H9 (cell line): ENCODE measurements around the gene MACROD1. TPM values are rescaled to one million over a fixed set of nuclear protein-coding genes. Genes with fewer than 3 reads are reported as not detected.

Experiments used
- DNase-seq: peaks from one replicate; pipeline ENCODE4 v3.0.0-alpha.2; 2017
- H2AFZ ChIP-seq: one replicate; pipeline ENCODE4 v1.6.1; 2013; ENCODE audit warnings: mild to moderate bottlenecking, low read length, control low read depth, moderate library complexity
- H2AK5ac ChIP-seq: 2 replicates; pipeline ENCODE4 v1.6.1; 2013; ENCODE audit warnings: low read length, control low read depth, mixed read lengths; ENCODE audit not compliant: insufficient read length
- H2BK120ac ChIP-seq: one replicate; pipeline ENCODE4 v1.6.1; 2013; ENCODE audit warnings: low read depth, mild to moderate bottlenecking, low read length, control low read depth, inconsistent platforms; ENCODE audit not compliant: poor library complexity, severe bottlenecking
- H2BK12ac ChIP-seq: 2 replicates; pipeline ENCODE4 v1.6.1; 2013; ENCODE audit warnings: low read length, control low read depth, mixed read lengths, low read depth; ENCODE audit not compliant: insufficient read length
- H2BK15ac ChIP-seq: 2 replicates; pipeline ENCODE4 v1.6.1; 2013; ENCODE audit warnings: low read depth, low read length, control low read depth
- H2BK20ac ChIP-seq: one replicate; pipeline ENCODE4 v1.6.1; 2013; ENCODE audit warnings: low read depth, mild to moderate bottlenecking, low read length, control low read depth, inconsistent platforms; ENCODE audit not compliant: poor library complexity, severe bottlenecking
- H2BK5ac ChIP-seq: 2 replicates; pipeline ENCODE4 v1.6.1; 2013; ENCODE audit warnings: low read length, control low read depth, mixed read lengths; ENCODE audit not compliant: insufficient read length
- H3K14ac ChIP-seq: 2 replicates; pipeline ENCODE4 v1.6.1; 2013; ENCODE audit warnings: low read length, control low read depth; ENCODE audit not compliant: insufficient read depth
- H3K18ac ChIP-seq: 2 replicates; pipeline ENCODE4 v1.6.1; 2013; ENCODE audit warnings: low read depth, mild to moderate bottlenecking, mixed read lengths, low read length, control low read depth; ENCODE audit not compliant: insufficient read length
- H3K23ac ChIP-seq: 2 replicates; pipeline ENCODE4 v1.6.1; 2013; ENCODE audit warnings: low read length, control low read depth, mixed read lengths, low read depth; ENCODE audit not compliant: insufficient read length
- H3K23me2 ChIP-seq: 2 replicates; pipeline ENCODE4 v1.6.1; 2013; ENCODE audit warnings: low read depth, mild to moderate bottlenecking, mixed read lengths, low read length, control low read depth; ENCODE audit not compliant: insufficient read length, poor library complexity, severe bottlenecking
- H3K27ac ChIP-seq: 2 replicates; pipeline ENCODE4 v1.5.1; 2013; ENCODE audit warnings: low read length, control low read depth, mixed read lengths, low read depth; ENCODE audit not compliant: insufficient read length
- H3K27me3 ChIP-seq: 2 replicates; pipeline ENCODE4 v1.6.1; 2013; ENCODE audit warnings: low read length, control low read depth, inconsistent platforms; ENCODE audit not compliant: insufficient read depth
- H3K4ac ChIP-seq: 2 replicates; pipeline ENCODE4 v1.6.1; 2013; ENCODE audit warnings: low read depth, mild to moderate bottlenecking, control low read depth, inconsistent platforms, low read length, moderate library complexity
- H3K4me1 ChIP-seq: 2 replicates; pipeline ENCODE4 v1.6.1; 2013; ENCODE audit warnings: low read length, control low read depth, inconsistent platforms; ENCODE audit not compliant: insufficient read depth
- H3K4me2 ChIP-seq: 2 replicates; pipeline ENCODE4 v1.6.1; 2013; ENCODE audit warnings: low read length, control low read depth, mixed read lengths; ENCODE audit not compliant: insufficient read length, insufficient read depth
- H3K56ac ChIP-seq: 2 replicates; pipeline ENCODE4 v1.6.1; 2013; ENCODE audit warnings: low read depth, mild to moderate bottlenecking, mixed read lengths, low read length, control low read depth; ENCODE audit not compliant: insufficient read length
- H3K79me1 ChIP-seq: 2 replicates; pipeline ENCODE4 v1.6.1; 2013; ENCODE audit warnings: low read depth, mild to moderate bottlenecking, moderate library complexity, low read length, control low read depth, inconsistent platforms; ENCODE audit not compliant: insufficient read depth, poor library complexity, severe bottlenecking
- H3K79me2 ChIP-seq: 2 replicates; pipeline ENCODE4 v1.6.1; 2013; ENCODE audit warnings: low read length, control low read depth, inconsistent platforms; ENCODE audit not compliant: insufficient read depth
- H3K9ac ChIP-seq: 2 replicates; pipeline ENCODE4 v1.6.1; 2013; ENCODE audit warnings: low read length, control low read depth, mixed read lengths; ENCODE audit not compliant: insufficient read length; ENCODE audit errors: extremely low read depth
- H3K9me3 ChIP-seq: one replicate; pipeline ENCODE4 v1.6.1; 2013; ENCODE audit warnings: low read depth, low read length, inconsistent platforms; ENCODE audit not compliant: control insufficient read depth
- H3T11ph ChIP-seq: one replicate; pipeline ENCODE4 v1.6.1; 2013; ENCODE audit warnings: mild to moderate bottlenecking, low read length, control low read depth, inconsistent platforms
- H4K20me1 ChIP-seq: one replicate; pipeline ENCODE4 v1.6.1; 2013; ENCODE audit not compliant: control insufficient read depth, insufficient read length, insufficient read depth
- H4K5ac ChIP-seq: 2 replicates; pipeline ENCODE4 v1.6.1; 2013; ENCODE audit warnings: low read depth, mild to moderate bottlenecking, mixed read lengths, low read length, control low read depth; ENCODE audit not compliant: insufficient read length
- H4K8ac ChIP-seq: replicated peaks from 2 replicates; pipeline ENCODE4 v1.6.1; 2013; ENCODE audit warnings: low read length, control low read depth, mixed read lengths, low read depth; ENCODE audit not compliant: insufficient read length
- H4K91ac ChIP-seq: 2 replicates; pipeline ENCODE4 v1.6.1; 2013; ENCODE audit warnings: low read depth, mild to moderate bottlenecking, moderate library complexity, mixed read lengths, low read length, control low read depth; ENCODE audit not compliant: insufficient read length
- H3K27ac Mint-ChIP-seq, 3 experiments: 2 replicates in 2 of 3; 3 replicates in 1 of 3; pipeline ENCODE4 v1.8.0; 2020 to 2021; ENCODE audit warnings: mixed read lengths in 3 of 3, mild to moderate bottlenecking in 1 of 3, moderate library complexity in 1 of 3
- H3K27me3 Mint-ChIP-seq: 2 replicates; pipeline ENCODE4 v1.8.0; 2021; ENCODE audit warnings: low read depth, mild to moderate bottlenecking, moderate library complexity, mixed read lengths
- H3K36me3 Mint-ChIP-seq, 3 experiments: 2 replicates in 2 of 3; 3 replicates in 1 of 3; pipeline ENCODE4 v1.8.0; 2020 to 2021; ENCODE audit warnings: low read depth in 3 of 3, mixed read lengths in 3 of 3; ENCODE audit not compliant: insufficient read depth in 1 of 3
- H3K4me1 Mint-ChIP-seq, 2 experiments: 2 replicates each; pipeline ENCODE4 v1.8.0; 2020; ENCODE audit warnings: mixed read lengths in 2 of 2
- H3K4me3 Mint-ChIP-seq, 2 experiments: 2 replicates in 1 of 2; 3 replicates in 1 of 2; pipeline ENCODE4 v1.8.0; 2020 to 2021; ENCODE audit warnings: mild to moderate bottlenecking in 2 of 2, mixed read lengths in 2 of 2, moderate library complexity in 1 of 2
- H3K9me3 Mint-ChIP-seq, 2 experiments: 2 replicates in 1 of 2; 3 replicates in 1 of 2; pipeline ENCODE4 v1.8.0; 2020; ENCODE audit warnings: mild to moderate bottlenecking in 2 of 2, mixed read lengths in 2 of 2, moderate library complexity in 1 of 2
- WGBS: extraction: QIAGEN DNeasy Blood & Tissue Kit; methylation state at CpG from one replicate; pipeline ENCODE4 v1.1.7; 2013; ENCODE audit warnings: missing lambda C conversion rate, low lambda C conversion rate, mixed read lengths; ENCODE audit not compliant: insufficient read length; ENCODE audit errors: extremely low coverage; 5-methylcytosine and 5-hydroxymethylcytosine counted together
- total RNA-seq: library from RNA; stranded (reverse); gene quantifications from 2 replicates; pipeline ENCODE4 v1.2.1, GENCODE V29; 2021
- TF ChIP-seq, protein P1 (sequence below): fragments of 200-600 bp; sonication (generic); conservative IDR thresholded peaks from 3 replicates; pipeline ENCODE4 v1.8.0; 2021; ENCODE audit warnings: antibody characterized with exemption, mild to moderate bottlenecking

Gene MACROD1
- total RNA-seq, 1 experiment from 2014 or later: 21.2 TPM

DNA sequence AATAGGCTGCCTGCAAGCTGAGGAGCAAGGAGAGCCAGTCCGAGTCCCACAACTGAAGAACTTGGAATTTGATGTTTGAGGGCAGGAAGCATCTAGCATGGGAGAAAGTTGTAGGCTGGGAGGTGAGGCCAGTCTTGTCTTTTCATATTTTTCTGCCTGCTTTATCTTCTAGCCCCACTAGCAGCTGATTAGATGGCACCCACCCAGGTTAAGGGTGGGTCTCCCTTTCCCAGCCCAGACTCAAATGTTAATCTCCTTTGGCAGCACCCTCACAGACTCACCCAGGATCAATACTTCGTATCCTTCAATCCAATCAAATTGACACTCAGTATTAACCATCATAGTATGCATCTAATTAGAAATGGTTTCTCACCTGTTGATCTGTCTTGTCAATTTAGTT lies 196.5 kb downstream of the MACROD1 start:
- H2AFZ ChIP-seq: no peak overlapping the region
- H2BK15ac ChIP-seq: no peak overlapping the region
- no peak overlapping the region for H3K27ac Mint-ChIP-seq
- H3K9me3 ChIP-seq: no peaks in the 10 kb centered on the region
- H3K79me2 ChIP-seq: no peaks in the 10 kb centered on the region
- H2BK12ac ChIP-seq: no peak overlapping the region
- H3K4me1 Mint-ChIP-seq: no peaks in the 10 kb centered on the region
- TF ChIP-seq, protein P1, sequence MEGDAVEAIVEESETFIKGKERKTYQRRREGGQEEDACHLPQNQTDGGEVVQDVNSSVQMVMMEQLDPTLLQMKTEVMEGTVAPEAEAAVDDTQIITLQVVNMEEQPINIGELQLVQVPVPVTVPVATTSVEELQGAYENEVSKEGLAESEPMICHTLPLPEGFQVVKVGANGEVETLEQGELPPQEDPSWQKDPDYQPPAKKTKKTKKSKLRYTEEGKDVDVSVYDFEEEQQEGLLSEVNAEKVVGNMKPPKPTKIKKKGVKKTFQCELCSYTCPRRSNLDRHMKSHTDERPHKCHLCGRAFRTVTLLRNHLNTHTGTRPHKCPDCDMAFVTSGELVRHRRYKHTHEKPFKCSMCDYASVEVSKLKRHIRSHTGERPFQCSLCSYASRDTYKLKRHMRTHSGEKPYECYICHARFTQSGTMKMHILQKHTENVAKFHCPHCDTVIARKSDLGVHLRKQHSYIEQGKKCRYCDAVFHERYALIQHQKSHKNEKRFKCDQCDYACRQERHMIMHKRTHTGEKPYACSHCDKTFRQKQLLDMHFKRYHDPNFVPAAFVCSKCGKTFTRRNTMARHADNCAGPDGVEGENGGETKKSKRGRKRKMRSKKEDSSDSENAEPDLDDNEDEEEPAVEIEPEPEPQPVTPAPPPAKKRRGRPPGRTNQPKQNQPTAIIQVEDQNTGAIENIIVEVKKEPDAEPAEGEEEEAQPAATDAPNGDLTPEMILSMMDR: no peak
- no peak overlapping the region for H3K4ac ChIP-seq
- no peak overlapping the region for H3K27ac ChIP-seq
- no peak overlapping the region for H3K4me3 Mint-ChIP-seq
- H3K56ac ChIP-seq: no peak overlapping the region
- H3K23ac ChIP-seq: no peak overlapping the region
- H4K20me1 ChIP-seq: no peaks in the 10 kb centered on the region
- H4K8ac ChIP-seq: no peak overlapping the region
- no peak overlapping the region for H4K91ac ChIP-seq
- WGBS: no CpG with 5 or more reads among the region's 2 CpGs
- peaks cover under 1 to 4% (median under 1%) of the 10 kb centered on the region in 3 experiments; a peak in 6 of 7 replicates for H3K36me3 Mint-ChIP-seq
- no peaks in the 10 kb centered on the region for H3K27me3 ChIP-seq
- H2BK5ac ChIP-seq: no peak overlapping the region
- DNase-seq: no peak
- no peak overlapping the region for H2BK20ac ChIP-seq
- no peak overlapping the region for H4K5ac ChIP-seq
- H2BK120ac ChIP-seq: no peak overlapping the region
- no peaks in the 10 kb centered on the region for H3K4me1 ChIP-seq
- H3K14ac ChIP-seq: no peak overlapping the region
- H2AK5ac ChIP-seq: no peak overlapping the region
- H3K18ac ChIP-seq: no peak overlapping the region
- H3K79me1 ChIP-seq: no peaks in the 10 kb centered on the region
- no peaks in the 10 kb centered on the region for H3K23me2 ChIP-seq
- H3K9ac ChIP-seq: no peak overlapping the region
- H3K27me3 Mint-ChIP-seq: peaks cover 70% of the 10 kb centered on the region
- no peak overlapping the region for H3T11ph ChIP-seq
- no peak overlapping the region for H3K4me2 ChIP-seq
- H3K9me3 Mint-ChIP-seq: peaks cover 7 to 8% of the 10 kb centered on the region in 2 experiments
